ENCODE data around the gene MRPL45. TPM values are rescaled to one million over a fixed set of nuclear protein-coding genes. Genes with fewer than 3 reads are reported as not detected.
"Not testable (repeated sequence)": the region's sequence is repeated elsewhere in the genome, so short reads cannot be mapped to it uniquely, and the experiment has no call there.

The MRPL45 gene
- total RNA-seq, result 12.8 TPM
- polyA plus RNA-seq, result 10 to 100 TPM; 27.1 to 35.0 (median 30.5) TPM

DNA sequence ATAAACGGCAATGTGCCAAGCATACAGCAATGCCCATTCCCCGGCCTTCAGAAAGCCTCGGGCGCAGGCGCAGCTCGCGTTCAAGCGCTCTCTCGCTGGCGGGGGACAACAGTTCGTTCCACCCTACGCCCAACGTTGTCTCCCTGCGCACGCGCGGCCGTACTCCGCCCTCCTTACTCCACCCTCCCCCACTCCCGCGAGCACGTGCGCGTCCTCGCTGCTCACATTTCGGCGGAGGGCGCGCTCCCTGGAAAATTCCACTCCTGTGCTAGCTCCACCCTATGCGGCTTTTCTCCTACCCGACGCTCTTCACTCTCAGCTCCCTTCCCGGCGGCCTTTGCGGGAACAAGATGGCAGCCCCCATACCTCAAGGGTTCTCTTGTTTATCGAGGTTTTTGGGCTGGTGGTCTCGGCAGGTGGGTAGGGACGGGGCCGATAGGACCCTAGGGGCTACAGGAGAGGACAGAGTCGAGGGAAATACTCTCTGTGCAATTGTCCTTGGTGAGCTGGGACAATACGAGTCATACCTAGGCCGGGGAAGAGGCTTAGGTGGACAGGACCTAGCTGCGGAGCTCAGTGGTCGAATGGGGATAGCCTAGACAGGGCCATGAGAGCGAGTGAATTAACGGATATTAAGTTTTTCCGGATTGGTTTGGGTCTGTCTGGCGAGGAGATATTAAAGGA, at the start of gene MRPL45:
Gene MRPL45, plus strand, starts transcription at position 335 of the 684 bp plus-strand sequence. Its CDS starts 16 bp downstream, at position 351.
- H3K27ac ChIP-seq (ENCODE audit: insufficient read depth, low read length, poor library complexity, severe bottlenecking), result peak within 1 kb of the TSS; percentile 62
- H3K9me3 ChIP-seq (ENCODE audit: control insufficient read depth in 2 of 2, low read length in 2 of 2); H3K36me3 Mint-ChIP-seq; H3K9me3 Mint-ChIP-seq; H3K4me1 ChIP-seq (ENCODE audit: control insufficient read depth, insufficient read depth, low read length, poor library complexity, severe bottlenecking); H3K27me3 ChIP-seq (ENCODE audit: control insufficient read depth, insufficient read depth, low read length); H3K36me3 ChIP-seq (ENCODE audit: control insufficient read depth, insufficient read depth, low read length); H3K27me3 Mint-ChIP-seq: not testable (repeated sequence)
- H3K4me1 Mint-ChIP-seq, result peaks cover 0 to 17% (median 8%) of the 10 kb centered on the region in 4 donors
- H3K4me3 Mint-ChIP-seq, result peak within 1 kb of the TSS; percentile 89 to 99 (median 93)
- peak; percentile 90 to 97 (median 93) for DNase-seq
- peak; percentile 91 to 94 for ATAC-seq (ENCODE audit: low read depth in 2 of 2)
- H3K27ac Mint-ChIP-seq, result peak within 1 kb of the TSS; percentile 97 to 99 (median 98)
- H3K4me3 ChIP-seq (ENCODE audit: low read depth, low read length), result peak within 1 kb of the TSS; percentile 69

GRCh38 chr17:38253191-38253590, 43.8 kb upstream of the MRPL45 start:
- H3K4me1 Mint-ChIP-seq, result peaks cover 5 to 17% (median 8%) of the 10 kb centered on the region in 4 donors
- not testable (repeated sequence) for H3K4me3 Mint-ChIP-seq; H3K4me3 ChIP-seq (ENCODE audit: low read depth, low read length); H3K36me3 ChIP-seq (ENCODE audit: control insufficient read depth, insufficient read depth, low read length); H3K9me3 ChIP-seq (ENCODE audit: control insufficient read depth in 2 of 2, low read length in 2 of 2); H3K4me1 ChIP-seq (ENCODE audit: control insufficient read depth, insufficient read depth, low read length, poor library complexity, severe bottlenecking); ATAC-seq (ENCODE audit: low read depth in 2 of 2); H3K27ac ChIP-seq (ENCODE audit: insufficient read depth, low read length, poor library complexity, severe bottlenecking); H3K27me3 Mint-ChIP-seq; H3K9me3 Mint-ChIP-seq; DNase-seq; H3K27me3 ChIP-seq (ENCODE audit: control insufficient read depth, insufficient read depth, low read length); H3K36me3 Mint-ChIP-seq; H3K27ac Mint-ChIP-seq

GRCh38 chr17:38254357-38254756, 42.6 kb upstream of the MRPL45 start:
- not testable (repeated sequence) for H3K36me3 ChIP-seq (ENCODE audit: control insufficient read depth, insufficient read depth, low read length); H3K9me3 ChIP-seq (ENCODE audit: control insufficient read depth in 2 of 2, low read length in 2 of 2); H3K27ac ChIP-seq (ENCODE audit: insufficient read depth, low read length, poor library complexity, severe bottlenecking); H3K27me3 Mint-ChIP-seq; H3K4me3 ChIP-seq (ENCODE audit: low read depth, low read length); H3K27ac Mint-ChIP-seq; H3K4me1 ChIP-seq (ENCODE audit: control insufficient read depth, insufficient read depth, low read length, poor library complexity, severe bottlenecking); H3K4me3 Mint-ChIP-seq; DNase-seq; H3K9me3 Mint-ChIP-seq; H3K36me3 Mint-ChIP-seq; H3K27me3 ChIP-seq (ENCODE audit: control insufficient read depth, insufficient read depth, low read length); ATAC-seq (ENCODE audit: low read depth in 2 of 2)
- peaks cover 5 to 17% (median 8%) of the 10 kb centered on the region in 4 donors for H3K4me1 Mint-ChIP-seq

- peaks cover 5 to 13% (median 7%) of the 10 kb centered on the region in 4 donors for H3K4me1 Mint-ChIP-seq
- not testable (repeated sequence) for H3K27me3 ChIP-seq (ENCODE audit: control insufficient read depth, insufficient read depth, low read length); H3K36me3 Mint-ChIP-seq; H3K27me3 Mint-ChIP-seq; H3K4me1 ChIP-seq (ENCODE audit: control insufficient read depth, insufficient read depth, low read length, poor library complexity, severe bottlenecking); H3K27ac Mint-ChIP-seq; H3K9me3 Mint-ChIP-seq; H3K9me3 ChIP-seq (ENCODE audit: control insufficient read depth in 2 of 2, low read length in 2 of 2); H3K36me3 ChIP-seq (ENCODE audit: control insufficient read depth, insufficient read depth, low read length)
- Histone ChIP-seq H3K4me3 (ENCODE audit: low read depth, low read length) (peak overlapping the region; percentile 41), H3K27ac (ENCODE audit: insufficient read depth, low read length, poor library complexity, severe bottlenecking) (peak overlapping the region; percentile 68)
- H3K4me3 Mint-ChIP-seq, result peak overlapping the region in 3 of 4 donors; percentile 48 to 63 (median 52)
- DNase-seq (peak; percentile 79 to 86 (median 85)), ATAC-seq (ENCODE audit: low read depth in 2 of 2) (peak; percentile 88 to 91)
Measured at GRCh38 chr17:38257013-38257621, 39.9 kb upstream of the MRPL45 start.

- not testable (repeated sequence) for H3K27ac ChIP-seq (ENCODE audit: insufficient read depth, low read length, poor library complexity, severe bottlenecking); H3K27me3 Mint-ChIP-seq; H3K9me3 ChIP-seq (ENCODE audit: control insufficient read depth in 2 of 2, low read length in 2 of 2); H3K4me1 Mint-ChIP-seq; ATAC-seq (ENCODE audit: low read depth in 2 of 2); H3K4me3 ChIP-seq (ENCODE audit: low read depth, low read length); H3K27ac Mint-ChIP-seq; H3K36me3 Mint-ChIP-seq; H3K36me3 ChIP-seq (ENCODE audit: control insufficient read depth, insufficient read depth, low read length); DNase-seq; H3K9me3 Mint-ChIP-seq; H3K4me1 ChIP-seq (ENCODE audit: control insufficient read depth, insufficient read depth, low read length, poor library complexity, severe bottlenecking); H3K27me3 ChIP-seq (ENCODE audit: control insufficient read depth, insufficient read depth, low read length); H3K4me3 Mint-ChIP-seq
Measured at GRCh38 chr17:38265974-38266506, 30.9 kb upstream of the MRPL45 start.

DNA sequence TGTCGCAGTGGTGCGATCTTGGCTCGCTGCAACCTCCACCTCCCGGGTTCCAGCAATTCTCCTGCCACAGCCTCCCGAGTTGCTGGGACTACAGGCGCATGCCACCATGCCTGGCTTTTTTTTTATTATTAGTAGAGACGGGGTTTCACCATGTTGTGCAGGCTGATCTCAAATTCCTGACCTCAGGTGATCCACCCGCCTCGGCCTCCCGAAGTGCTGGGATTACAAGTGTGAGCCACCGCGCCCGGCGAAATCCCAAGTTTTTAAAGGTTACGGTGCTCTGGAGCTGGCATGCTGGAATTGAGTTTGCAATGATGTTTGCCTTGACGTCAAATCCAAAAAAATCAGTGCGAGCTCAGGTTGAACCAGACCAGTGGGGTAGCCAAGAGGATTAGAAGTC, 30.4 kb upstream of the MRPL45 start:
- H3K27ac ChIP-seq (ENCODE audit: insufficient read depth, low read length, poor library complexity, severe bottlenecking); H3K36me3 Mint-ChIP-seq; H3K9me3 Mint-ChIP-seq; H3K4me1 Mint-ChIP-seq; ATAC-seq (ENCODE audit: low read depth in 2 of 2); DNase-seq; H3K27ac Mint-ChIP-seq; H3K4me3 ChIP-seq (ENCODE audit: low read depth, low read length); H3K27me3 ChIP-seq (ENCODE audit: control insufficient read depth, insufficient read depth, low read length); H3K36me3 ChIP-seq (ENCODE audit: control insufficient read depth, insufficient read depth, low read length); H3K27me3 Mint-ChIP-seq; H3K4me3 Mint-ChIP-seq; H3K9me3 ChIP-seq (ENCODE audit: control insufficient read depth in 2 of 2, low read length in 2 of 2); H3K4me1 ChIP-seq (ENCODE audit: control insufficient read depth, insufficient read depth, low read length, poor library complexity, severe bottlenecking): not testable (repeated sequence)

DNA sequence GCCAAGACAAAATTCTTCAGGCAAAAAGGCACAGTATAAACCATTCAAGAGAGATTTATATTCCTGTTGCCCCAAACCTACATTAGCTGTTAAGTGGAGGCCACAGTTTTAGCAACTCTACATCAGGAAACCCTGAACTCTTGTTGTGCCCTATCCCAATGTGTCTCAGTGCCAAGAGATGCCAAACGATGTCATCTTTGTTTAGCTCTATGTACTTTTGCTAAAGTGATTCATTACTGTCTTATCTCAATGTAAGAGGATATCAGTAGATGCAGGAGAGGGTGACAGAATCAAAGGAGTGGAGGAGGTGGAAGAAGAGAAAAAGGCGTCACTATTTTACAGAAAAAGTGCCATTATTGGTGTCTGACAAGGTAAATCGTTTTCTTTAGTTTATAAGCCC, 28.8 kb upstream of the MRPL45 start:
- not testable (repeated sequence) for H3K4me3 ChIP-seq (ENCODE audit: low read depth, low read length); H3K9me3 ChIP-seq (ENCODE audit: control insufficient read depth in 2 of 2, low read length in 2 of 2); DNase-seq; H3K27ac ChIP-seq (ENCODE audit: insufficient read depth, low read length, poor library complexity, severe bottlenecking); H3K36me3 ChIP-seq (ENCODE audit: control insufficient read depth, insufficient read depth, low read length); H3K27me3 ChIP-seq (ENCODE audit: control insufficient read depth, insufficient read depth, low read length); H3K9me3 Mint-ChIP-seq; H3K4me1 ChIP-seq (ENCODE audit: control insufficient read depth, insufficient read depth, low read length, poor library complexity, severe bottlenecking); H3K36me3 Mint-ChIP-seq; H3K27me3 Mint-ChIP-seq; H3K27ac Mint-ChIP-seq; ATAC-seq (ENCODE audit: low read depth in 2 of 2); H3K4me1 Mint-ChIP-seq; H3K4me3 Mint-ChIP-seq

GRCh38 chr17:38269045-38269444, 27.9 kb upstream of the MRPL45 start:
- not testable (repeated sequence) for H3K9me3 Mint-ChIP-seq; H3K9me3 ChIP-seq (ENCODE audit: control insufficient read depth in 2 of 2, low read length in 2 of 2); DNase-seq; H3K4me1 Mint-ChIP-seq; H3K27ac ChIP-seq (ENCODE audit: insufficient read depth, low read length, poor library complexity, severe bottlenecking); ATAC-seq (ENCODE audit: low read depth in 2 of 2); H3K36me3 ChIP-seq (ENCODE audit: control insufficient read depth, insufficient read depth, low read length); H3K27ac Mint-ChIP-seq; H3K27me3 Mint-ChIP-seq; H3K4me3 Mint-ChIP-seq; H3K27me3 ChIP-seq (ENCODE audit: control insufficient read depth, insufficient read depth, low read length); H3K4me1 ChIP-seq (ENCODE audit: control insufficient read depth, insufficient read depth, low read length, poor library complexity, severe bottlenecking); H3K36me3 Mint-ChIP-seq; H3K4me3 ChIP-seq (ENCODE audit: low read depth, low read length)
